WTC11 (cell line): ENCODE results near the gene IFT88. TPM values are rescaled to one million over a fixed set of nuclear protein-coding genes. Genes with fewer than 3 reads are reported as not detected.

Experiments used
- ATAC-seq: fragments of 200-7000 bp; cut with Tn5 transposase; 2 replicates; pipeline ENCODE4 v1.10.0; 2021; ENCODE audit warnings: mild to moderate bottlenecking, moderate library complexity
- CTCF ChIA-PET: fragments of 300-600 bp; sonication (Branson Sonifier 250); formaldehyde crosslinking; loops from one replicate; lab custom pipeline; 2021; ENCODE audit warnings: antibody characterized with exemption; lab: Charles Lee
- POLR2A ChIA-PET: fragments of 350-600 bp; sonication (Branson Sonifier 250); formaldehyde crosslinking; loops from one replicate; lab custom pipeline; 2021; ENCODE audit warnings: antibody characterized with exemption; lab: Charles Lee
- DNase-seq: peaks from one replicate; pipeline ENCODE4 v3.0.0; 2021; ENCODE audit warnings: low spot score
- H3K27ac Mint-ChIP-seq: 2 replicates; pipeline ENCODE4 v1.8.0; 2021; ENCODE audit warnings: mixed read lengths
- H3K27me3 Mint-ChIP-seq: 2 replicates; pipeline ENCODE4 v1.8.0; 2021; ENCODE audit warnings: low read depth, mild to moderate bottlenecking, moderate library complexity, mixed read lengths
- H3K36me3 Mint-ChIP-seq: 2 replicates; pipeline ENCODE4 v1.8.0; 2021; ENCODE audit warnings: mixed read lengths
- H3K4me1 Mint-ChIP-seq: 2 replicates; pipeline ENCODE4 v1.8.0; 2022; ENCODE audit warnings: mixed read lengths
- H3K4me3 Mint-ChIP-seq: 2 replicates; pipeline ENCODE4 v1.8.0; 2021; ENCODE audit warnings: mild to moderate bottlenecking, moderate library complexity, mixed read lengths
- H3K9me3 Mint-ChIP-seq: 2 replicates; pipeline ENCODE4 v1.8.0; 2021; ENCODE audit warnings: mixed read lengths
- CBFB ChIP-seq: sonication (generic); formaldehyde crosslinking; IDR thresholded peaks from 2 replicates; pipeline ENCODE4 v1.8.1; 2022; ENCODE audit warnings: mild to moderate bottlenecking, low read depth, missing genetic modification reagents
- ELF4 ChIP-seq: sonication (generic); formaldehyde crosslinking; IDR thresholded peaks from 2 replicates; pipeline ENCODE4 v1.8.1; 2022; ENCODE audit warnings: low read depth, mild to moderate bottlenecking, moderate library complexity, missing genetic modification reagents
- ESRRA ChIP-seq: sonication (generic); formaldehyde crosslinking; IDR thresholded peaks from 2 replicates; pipeline ENCODE4 v1.8.1; 2022; ENCODE audit warnings: mild to moderate bottlenecking, missing genetic modification reagents, borderline replicate concordance
- MYBL2 ChIP-seq: sonication (generic); formaldehyde crosslinking; IDR thresholded peaks from 2 replicates; pipeline ENCODE4 v1.8.1; 2023; ENCODE audit warnings: mild to moderate bottlenecking, moderate library complexity, missing genetic modification reagents
- NR1H2 ChIP-seq: sonication (generic); formaldehyde crosslinking; IDR thresholded peaks from 2 replicates; pipeline ENCODE4 v1.9.0; 2021; ENCODE audit warnings: mild to moderate bottlenecking, moderate library complexity, missing genetic modification reagents
- NR3C1 ChIP-seq: sonication (generic); formaldehyde crosslinking; conservative IDR thresholded peaks from 2 replicates; pipeline ENCODE4 v1.8.1; 2023; ENCODE audit warnings: low read depth, mild to moderate bottlenecking, missing genetic modification reagents
- RELA ChIP-seq: sonication (generic); formaldehyde crosslinking; IDR thresholded peaks from 2 replicates; pipeline ENCODE4 v1.8.1; 2022; ENCODE audit warnings: missing genetic modification reagents, mild to moderate bottlenecking, borderline replicate concordance
- ZNF121 ChIP-seq: sonication (generic); formaldehyde crosslinking; IDR thresholded peaks from 2 replicates; pipeline ENCODE4 v1.8.0; 2023; ENCODE audit warnings: missing genetic modification reagents
- total RNA-seq: library from RNA; stranded (reverse); gene quantifications from 3 replicates; pipeline ENCODE4 v1.2.3, GENCODE V29; 2021
- TF ChIP-seq, protein P1 (sequence below): sonication (generic); formaldehyde crosslinking; IDR thresholded peaks from 2 replicates; pipeline ENCODE4 v1.8.1; 2023; ENCODE audit warnings: mild to moderate bottlenecking, missing genetic modification reagents
- TF ChIP-seq, protein P2 (sequence below): sonication (generic); formaldehyde crosslinking; IDR thresholded peaks from 2 replicates; pipeline ENCODE4 v1.8.0; 2023; ENCODE audit warnings: mild to moderate bottlenecking, missing genetic modification reagents
- TF ChIP-seq, protein P3 (sequence below): fragments of 250-450 bp; sonication (Bioruptor Pico); IDR thresholded peaks from 2 replicates; pipeline ENCODE4 v1.9.0; 2021; ENCODE audit warnings: moderate library complexity, mild to moderate bottlenecking, inconsistent platforms, borderline replicate concordance
- TF ChIP-seq, protein P4 (sequence below): fragments of 200-600 bp; IDR thresholded peaks from 2 replicates; pipeline ENCODE4 v1.8.0; 2022; ENCODE audit warnings: antibody characterized with exemption
- TF ChIP-seq, protein P5 (sequence below): sonication (generic); formaldehyde crosslinking; IDR thresholded peaks from 2 replicates; pipeline ENCODE4 v1.8.0; 2023; ENCODE audit warnings: missing genetic modification reagents, mild to moderate bottlenecking, borderline replicate concordance
- TF ChIP-seq, protein P6 (sequence below): sonication (generic); formaldehyde crosslinking; IDR thresholded peaks from 2 replicates; pipeline ENCODE4 v1.8.1; 2023; ENCODE audit warnings: mild to moderate bottlenecking, missing genetic modification reagents, moderate library complexity
- TF ChIP-seq, protein P7 (sequence below): sonication (generic); formaldehyde crosslinking; IDR thresholded peaks from 2 replicates; pipeline ENCODE4 v1.8.0; 2022; ENCODE audit warnings: mild to moderate bottlenecking, missing genetic modification reagents
- TF ChIP-seq, protein P8 (sequence below): sonication (generic); formaldehyde crosslinking; IDR thresholded peaks from 2 replicates; pipeline ENCODE4 v1.8.0; 2023; ENCODE audit warnings: missing genetic modification reagents

IFT88 gene
- total RNA-seq, 1 experiment from 2014 or later: 6.5 TPM

DNA sequence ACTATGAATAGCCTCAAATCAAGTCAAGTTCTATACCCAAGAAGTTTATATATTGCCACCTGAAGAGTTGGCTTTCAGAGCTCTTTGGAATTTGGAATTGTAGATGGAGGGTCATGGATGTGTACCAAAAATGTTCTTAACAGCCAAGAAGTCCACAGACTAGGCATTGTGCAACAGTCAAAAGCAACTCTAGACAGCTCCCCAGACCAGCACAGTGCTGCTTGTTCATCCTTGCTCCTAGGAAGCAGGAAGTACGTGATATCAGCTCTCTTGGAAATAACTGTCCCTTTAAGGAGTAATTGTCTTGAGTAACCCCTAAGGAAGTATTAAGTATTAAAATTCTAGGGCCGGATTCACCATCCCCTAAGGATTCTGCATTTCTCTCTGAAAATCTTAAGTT lies 105.8 kb downstream of the IFT88 start (continued):
- TF ChIP-seq, protein P1, sequence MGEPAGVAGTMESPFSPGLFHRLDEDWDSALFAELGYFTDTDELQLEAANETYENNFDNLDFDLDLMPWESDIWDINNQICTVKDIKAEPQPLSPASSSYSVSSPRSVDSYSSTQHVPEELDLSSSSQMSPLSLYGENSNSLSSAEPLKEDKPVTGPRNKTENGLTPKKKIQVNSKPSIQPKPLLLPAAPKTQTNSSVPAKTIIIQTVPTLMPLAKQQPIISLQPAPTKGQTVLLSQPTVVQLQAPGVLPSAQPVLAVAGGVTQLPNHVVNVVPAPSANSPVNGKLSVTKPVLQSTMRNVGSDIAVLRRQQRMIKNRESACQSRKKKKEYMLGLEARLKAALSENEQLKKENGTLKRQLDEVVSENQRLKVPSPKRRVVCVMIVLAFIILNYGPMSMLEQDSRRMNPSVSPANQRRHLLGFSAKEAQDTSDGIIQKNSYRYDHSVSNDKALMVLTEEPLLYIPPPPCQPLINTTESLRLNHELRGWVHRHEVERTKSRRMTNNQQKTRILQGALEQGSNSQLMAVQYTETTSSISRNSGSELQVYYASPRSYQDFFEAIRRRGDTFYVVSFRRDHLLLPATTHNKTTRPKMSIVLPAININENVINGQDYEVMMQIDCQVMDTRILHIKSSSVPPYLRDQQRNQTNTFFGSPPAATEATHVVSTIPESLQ (CRISPR knock-in tag): no peak
- TF ChIP-seq, all 79 proteins: peak for 0

DNA sequence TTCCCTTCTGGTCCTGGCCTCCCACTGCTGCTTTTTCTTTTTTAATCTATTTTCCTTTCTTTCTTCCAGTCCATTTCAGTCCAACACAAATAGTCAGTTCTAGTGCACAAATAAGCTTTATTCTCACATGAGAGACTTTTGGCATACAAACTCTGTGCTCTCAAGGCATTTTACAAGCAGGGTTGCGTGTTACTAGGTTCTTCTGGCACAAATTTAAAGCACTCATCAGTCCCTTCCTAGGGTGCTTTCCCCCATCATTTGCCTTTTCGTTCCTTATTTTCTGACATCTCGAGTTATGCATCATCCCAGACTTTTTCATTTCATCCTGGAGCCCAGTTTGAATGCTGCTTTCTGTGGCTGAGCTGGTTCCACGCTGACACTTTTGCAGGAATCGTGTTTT lies 106.8 kb downstream of the IFT88 start:
- Mint-ChIP-seq H3K27me3 (no peaks in the 10 kb centered on the region), H3K4me1 (peaks cover 9% of the 10 kb centered on the region), H3K4me3 (no peak overlapping the region), H3K27ac (no peak overlapping the region), H3K36me3 (no peaks in the 10 kb centered on the region), H3K9me3 (no peaks in the 10 kb centered on the region)
- no peak for TF ChIP-seq ZNF121 (CRISPR knock-in tag)
- TF ChIP-seq, protein P2, sequence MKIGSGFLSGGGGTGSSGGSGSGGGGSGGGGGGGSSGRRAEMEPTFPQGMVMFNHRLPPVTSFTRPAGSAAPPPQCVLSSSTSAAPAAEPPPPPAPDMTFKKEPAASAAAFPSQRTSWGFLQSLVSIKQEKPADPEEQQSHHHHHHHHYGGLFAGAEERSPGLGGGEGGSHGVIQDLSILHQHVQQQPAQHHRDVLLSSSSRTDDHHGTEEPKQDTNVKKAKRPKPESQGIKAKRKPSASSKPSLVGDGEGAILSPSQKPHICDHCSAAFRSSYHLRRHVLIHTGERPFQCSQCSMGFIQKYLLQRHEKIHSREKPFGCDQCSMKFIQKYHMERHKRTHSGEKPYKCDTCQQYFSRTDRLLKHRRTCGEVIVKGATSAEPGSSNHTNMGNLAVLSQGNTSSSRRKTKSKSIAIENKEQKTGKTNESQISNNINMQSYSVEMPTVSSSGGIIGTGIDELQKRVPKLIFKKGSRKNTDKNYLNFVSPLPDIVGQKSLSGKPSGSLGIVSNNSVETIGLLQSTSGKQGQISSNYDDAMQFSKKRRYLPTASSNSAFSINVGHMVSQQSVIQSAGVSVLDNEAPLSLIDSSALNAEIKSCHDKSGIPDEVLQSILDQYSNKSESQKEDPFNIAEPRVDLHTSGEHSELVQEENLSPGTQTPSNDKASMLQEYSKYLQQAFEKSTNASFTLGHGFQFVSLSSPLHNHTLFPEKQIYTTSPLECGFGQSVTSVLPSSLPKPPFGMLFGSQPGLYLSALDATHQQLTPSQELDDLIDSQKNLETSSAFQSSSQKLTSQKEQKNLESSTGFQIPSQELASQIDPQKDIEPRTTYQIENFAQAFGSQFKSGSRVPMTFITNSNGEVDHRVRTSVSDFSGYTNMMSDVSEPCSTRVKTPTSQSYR (CRISPR knock-in tag): no peak
- TF ChIP-seq, protein P3, sequence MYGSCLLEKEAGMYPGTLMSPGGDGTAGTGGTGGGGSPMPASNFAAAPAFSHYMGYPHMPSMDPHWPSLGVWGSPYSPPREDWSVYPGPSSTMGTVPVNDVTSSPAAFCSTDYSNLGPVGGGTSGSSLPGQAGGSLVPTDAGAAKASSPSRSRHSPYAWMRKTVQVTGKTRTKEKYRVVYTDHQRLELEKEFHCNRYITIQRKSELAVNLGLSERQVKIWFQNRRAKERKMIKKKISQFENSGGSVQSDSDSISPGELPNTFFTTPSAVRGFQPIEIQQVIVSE (CRISPR knock-in tag): no peak
- TF ChIP-seq ESRRA (CRISPR knock-in tag): no peak
- TF ChIP-seq, protein P1 (CRISPR knock-in tag): no peak
- no peak for TF ChIP-seq MYBL2
- TF ChIP-seq, protein P4, sequence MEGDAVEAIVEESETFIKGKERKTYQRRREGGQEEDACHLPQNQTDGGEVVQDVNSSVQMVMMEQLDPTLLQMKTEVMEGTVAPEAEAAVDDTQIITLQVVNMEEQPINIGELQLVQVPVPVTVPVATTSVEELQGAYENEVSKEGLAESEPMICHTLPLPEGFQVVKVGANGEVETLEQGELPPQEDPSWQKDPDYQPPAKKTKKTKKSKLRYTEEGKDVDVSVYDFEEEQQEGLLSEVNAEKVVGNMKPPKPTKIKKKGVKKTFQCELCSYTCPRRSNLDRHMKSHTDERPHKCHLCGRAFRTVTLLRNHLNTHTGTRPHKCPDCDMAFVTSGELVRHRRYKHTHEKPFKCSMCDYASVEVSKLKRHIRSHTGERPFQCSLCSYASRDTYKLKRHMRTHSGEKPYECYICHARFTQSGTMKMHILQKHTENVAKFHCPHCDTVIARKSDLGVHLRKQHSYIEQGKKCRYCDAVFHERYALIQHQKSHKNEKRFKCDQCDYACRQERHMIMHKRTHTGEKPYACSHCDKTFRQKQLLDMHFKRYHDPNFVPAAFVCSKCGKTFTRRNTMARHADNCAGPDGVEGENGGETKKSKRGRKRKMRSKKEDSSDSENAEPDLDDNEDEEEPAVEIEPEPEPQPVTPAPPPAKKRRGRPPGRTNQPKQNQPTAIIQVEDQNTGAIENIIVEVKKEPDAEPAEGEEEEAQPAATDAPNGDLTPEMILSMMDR: no peak
- POLR2A ChIA-PET: no interaction called here
- no peak for ATAC-seq
- CTCF ChIA-PET: no interaction called here
- no peak for DNase-seq

DNA sequence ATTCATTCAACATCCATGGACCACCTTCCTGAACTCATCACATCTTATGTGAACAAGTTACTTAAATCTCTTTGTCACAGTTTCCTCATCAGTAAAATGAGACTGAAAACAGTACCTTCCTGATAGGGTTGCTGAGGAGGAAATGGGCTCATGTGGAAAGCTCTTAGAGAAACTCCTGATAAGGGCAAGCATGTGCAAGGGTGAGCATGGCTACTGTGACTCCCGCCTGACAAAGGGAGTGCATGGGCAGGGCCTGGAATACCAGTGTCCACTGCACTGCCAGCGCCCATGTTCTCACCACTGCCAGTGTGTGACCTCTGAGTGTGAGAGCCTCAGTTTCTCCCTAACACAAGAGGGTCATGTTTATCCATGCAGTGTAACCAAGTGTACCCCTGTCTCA lies 109.3 kb downstream of the IFT88 start:
- H3K9me3 Mint-ChIP-seq: no peaks in the 10 kb centered on the region
- peaks cover 13% of the 10 kb centered on the region for H3K4me1 Mint-ChIP-seq
- DNase-seq (no peak), ATAC-seq (no peak)
- ChIA-PET POLR2A (no interaction called here), CTCF (no interaction called here)
- no peaks in the 10 kb centered on the region for H3K27me3 Mint-ChIP-seq
- H3K36me3 Mint-ChIP-seq: no peaks in the 10 kb centered on the region
- no peak overlapping the region for H3K4me3 Mint-ChIP-seq
- H3K27ac Mint-ChIP-seq: no peak overlapping the region
- TF ChIP-seq, protein P5, sequence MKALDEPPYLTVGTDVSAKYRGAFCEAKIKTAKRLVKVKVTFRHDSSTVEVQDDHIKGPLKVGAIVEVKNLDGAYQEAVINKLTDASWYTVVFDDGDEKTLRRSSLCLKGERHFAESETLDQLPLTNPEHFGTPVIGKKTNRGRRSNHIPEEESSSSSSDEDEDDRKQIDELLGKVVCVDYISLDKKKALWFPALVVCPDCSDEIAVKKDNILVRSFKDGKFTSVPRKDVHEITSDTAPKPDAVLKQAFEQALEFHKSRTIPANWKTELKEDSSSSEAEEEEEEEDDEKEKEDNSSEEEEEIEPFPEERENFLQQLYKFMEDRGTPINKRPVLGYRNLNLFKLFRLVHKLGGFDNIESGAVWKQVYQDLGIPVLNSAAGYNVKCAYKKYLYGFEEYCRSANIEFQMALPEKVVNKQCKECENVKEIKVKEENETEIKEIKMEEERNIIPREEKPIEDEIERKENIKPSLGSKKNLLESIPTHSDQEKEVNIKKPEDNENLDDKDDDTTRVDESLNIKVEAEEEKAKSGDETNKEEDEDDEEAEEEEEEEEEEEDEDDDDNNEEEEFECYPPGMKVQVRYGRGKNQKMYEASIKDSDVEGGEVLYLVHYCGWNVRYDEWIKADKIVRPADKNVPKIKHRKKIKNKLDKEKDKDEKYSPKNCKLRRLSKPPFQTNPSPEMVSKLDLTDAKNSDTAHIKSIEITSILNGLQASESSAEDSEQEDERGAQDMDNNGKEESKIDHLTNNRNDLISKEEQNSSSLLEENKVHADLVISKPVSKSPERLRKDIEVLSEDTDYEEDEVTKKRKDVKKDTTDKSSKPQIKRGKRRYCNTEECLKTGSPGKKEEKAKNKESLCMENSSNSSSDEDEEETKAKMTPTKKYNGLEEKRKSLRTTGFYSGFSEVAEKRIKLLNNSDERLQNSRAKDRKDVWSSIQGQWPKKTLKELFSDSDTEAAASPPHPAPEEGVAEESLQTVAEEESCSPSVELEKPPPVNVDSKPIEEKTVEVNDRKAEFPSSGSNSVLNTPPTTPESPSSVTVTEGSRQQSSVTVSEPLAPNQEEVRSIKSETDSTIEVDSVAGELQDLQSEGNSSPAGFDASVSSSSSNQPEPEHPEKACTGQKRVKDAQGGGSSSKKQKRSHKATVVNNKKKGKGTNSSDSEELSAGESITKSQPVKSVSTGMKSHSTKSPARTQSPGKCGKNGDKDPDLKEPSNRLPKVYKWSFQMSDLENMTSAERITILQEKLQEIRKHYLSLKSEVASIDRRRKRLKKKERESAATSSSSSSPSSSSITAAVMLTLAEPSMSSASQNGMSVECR (CRISPR knock-in tag): no peak
- TF ChIP-seq RELA (CRISPR knock-in tag) (no peak), NR1H2 (CRISPR knock-in tag) (no peak), NR3C1 (CRISPR knock-in tag) (no peak), ELF4 (CRISPR knock-in tag) (no peak), CBFB (CRISPR knock-in tag) (no peak)
- TF ChIP-seq, protein P6, sequence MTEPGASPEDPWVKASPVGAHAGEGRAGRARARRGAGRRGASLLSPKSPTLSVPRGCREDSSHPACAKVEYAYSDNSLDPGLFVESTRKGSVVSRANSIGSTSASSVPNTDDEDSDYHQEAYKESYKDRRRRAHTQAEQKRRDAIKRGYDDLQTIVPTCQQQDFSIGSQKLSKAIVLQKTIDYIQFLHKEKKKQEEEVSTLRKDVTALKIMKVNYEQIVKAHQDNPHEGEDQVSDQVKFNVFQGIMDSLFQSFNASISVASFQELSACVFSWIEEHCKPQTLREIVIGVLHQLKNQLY (CRISPR knock-in tag): no peak
- TF ChIP-seq, protein P7, sequence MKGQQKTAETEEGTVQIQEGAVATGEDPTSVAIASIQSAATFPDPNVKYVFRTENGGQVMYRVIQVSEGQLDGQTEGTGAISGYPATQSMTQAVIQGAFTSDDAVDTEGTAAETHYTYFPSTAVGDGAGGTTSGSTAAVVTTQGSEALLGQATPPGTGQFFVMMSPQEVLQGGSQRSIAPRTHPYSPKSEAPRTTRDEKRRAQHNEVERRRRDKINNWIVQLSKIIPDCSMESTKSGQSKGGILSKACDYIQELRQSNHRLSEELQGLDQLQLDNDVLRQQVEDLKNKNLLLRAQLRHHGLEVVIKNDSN: no peak
- TF ChIP-seq, protein P8, sequence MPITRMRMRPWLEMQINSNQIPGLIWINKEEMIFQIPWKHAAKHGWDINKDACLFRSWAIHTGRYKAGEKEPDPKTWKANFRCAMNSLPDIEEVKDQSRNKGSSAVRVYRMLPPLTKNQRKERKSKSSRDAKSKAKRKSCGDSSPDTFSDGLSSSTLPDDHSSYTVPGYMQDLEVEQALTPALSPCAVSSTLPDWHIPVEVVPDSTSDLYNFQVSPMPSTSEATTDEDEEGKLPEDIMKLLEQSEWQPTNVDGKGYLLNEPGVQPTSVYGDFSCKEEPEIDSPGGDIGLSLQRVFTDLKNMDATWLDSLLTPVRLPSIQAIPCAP: no peak
